ENCODE measurements around the gene SPIN2B.

Gene SPIN2B

GRCh38 chrX:57083143-57083542 lies 38.2 kb downstream of the SPIN2B start:
- ATAC-seq: no peak
- TF ChIP-seq, protein P1, sequence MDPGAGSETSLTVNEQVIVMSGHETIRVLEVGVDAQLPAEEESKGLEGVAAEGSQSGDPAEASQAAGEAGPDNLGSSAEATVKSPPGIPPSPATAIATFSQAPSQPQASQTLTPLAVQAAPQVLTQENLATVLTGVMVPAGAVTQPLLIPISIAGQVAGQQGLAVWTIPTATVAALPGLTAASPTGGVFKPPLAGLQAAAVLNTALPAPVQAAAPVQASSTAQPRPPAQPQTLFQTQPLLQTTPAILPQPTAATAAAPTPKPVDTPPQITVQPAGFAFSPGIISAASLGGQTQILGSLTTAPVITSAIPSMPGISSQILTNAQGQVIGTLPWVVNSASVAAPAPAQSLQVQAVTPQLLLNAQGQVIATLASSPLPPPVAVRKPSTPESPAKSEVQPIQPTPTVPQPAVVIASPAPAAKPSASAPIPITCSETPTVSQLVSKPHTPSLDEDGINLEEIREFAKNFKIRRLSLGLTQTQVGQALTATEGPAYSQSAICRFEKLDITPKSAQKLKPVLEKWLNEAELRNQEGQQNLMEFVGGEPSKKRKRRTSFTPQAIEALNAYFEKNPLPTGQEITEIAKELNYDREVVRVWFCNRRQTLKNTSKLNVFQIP (CRISPR knock-in tag; IDR thresholded peaks at IDR 0.05; ENCODE audit: borderline replicate concordance, low read depth): no peak
- no peak for TF ChIP-seq SNAI2 (CRISPR knock-in tag; IDR thresholded peaks at IDR 0.05)
- no peak for TF ChIP-seq ZFP3 (CRISPR knock-in tag; IDR thresholded peaks at IDR 0.05)

DNA sequence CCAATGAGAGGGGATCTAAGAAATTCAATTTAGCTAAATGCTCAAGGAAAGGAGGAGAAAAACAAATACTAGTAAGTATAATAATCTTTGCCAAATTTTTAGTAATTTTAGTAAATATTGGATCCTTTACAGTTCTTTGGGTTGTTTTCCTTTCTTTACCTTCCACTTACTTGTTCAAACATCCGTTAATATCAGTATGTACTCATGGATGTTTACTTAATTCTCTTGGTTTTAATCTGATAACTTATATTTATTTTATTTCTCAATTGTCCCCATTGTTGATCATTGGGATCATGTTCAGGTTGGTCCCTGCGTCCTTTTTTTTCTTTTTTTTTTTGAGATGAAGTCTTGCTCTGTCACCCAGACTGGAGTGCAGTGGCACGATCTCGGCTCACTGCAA lies 46.9 kb downstream of the SPIN2B start:
- ATAC-seq: no peak

GRCh38 chrX:57070185-57070984 lies 51.0 kb downstream of the SPIN2B start:
- no peak for ATAC-seq
- no peak for TF ChIP-seq ARNTL (CRISPR knock-in tag; IDR thresholded peaks at IDR 0.05; ENCODE audit: borderline replicate concordance, low read depth)
- TF ChIP-seq GLIS3 (CRISPR knock-in tag; IDR thresholded peaks at IDR 0.05): no peak
- TF ChIP-seq TCF4 (CRISPR knock-in tag; IDR thresholded peaks at IDR 0.05; ENCODE audit: borderline replicate concordance): no peak
- TF ChIP-seq BACH2 (CRISPR knock-in tag; IDR thresholded peaks at IDR 0.05; ENCODE audit: borderline replicate concordance): no peak
- no peak for TF ChIP-seq ZNF565 (CRISPR knock-in tag; conservative IDR thresholded peaks at IDR 0.05; ENCODE audit: low read depth)
- TF ChIP-seq ESRRG (CRISPR knock-in tag; IDR thresholded peaks at IDR 0.05): no peak
- no peak for TF ChIP-seq ZNF70 (CRISPR knock-in tag; IDR thresholded peaks at IDR 0.05)
- TF ChIP-seq PATZ1 (CRISPR knock-in tag; IDR thresholded peaks at IDR 0.05; ENCODE audit: borderline replicate concordance): no peak
- TF ChIP-seq, protein P1 (CRISPR knock-in tag; IDR thresholded peaks at IDR 0.05; ENCODE audit: borderline replicate concordance, low read depth): no peak
- no peak for TF ChIP-seq OSR1 (CRISPR knock-in tag; IDR thresholded peaks at IDR 0.05)
- TF ChIP-seq CREB5 (CRISPR knock-in tag; IDR thresholded peaks at IDR 0.05; ENCODE audit: low read depth): no peak
- TF ChIP-seq ZNF8 (CRISPR knock-in tag; IDR thresholded peaks at IDR 0.05): no peak
- TF ChIP-seq ZFP30 (CRISPR knock-in tag; IDR thresholded peaks at IDR 0.05): no peak
- no peak for TF ChIP-seq CSDC2 (CRISPR knock-in tag; IDR thresholded peaks at IDR 0.05)
- no peak for TF ChIP-seq RARB (CRISPR knock-in tag; IDR thresholded peaks at IDR 0.05)
- no peak for TF ChIP-seq SNAI2 (CRISPR knock-in tag; IDR thresholded peaks at IDR 0.05)
- no peak for TF ChIP-seq TSHZ2 (CRISPR knock-in tag; IDR thresholded peaks at IDR 0.05)
- no peak for TF ChIP-seq ISL1 (CRISPR knock-in tag; IDR thresholded peaks at IDR 0.05)
- TF ChIP-seq ZFP3 (CRISPR knock-in tag; IDR thresholded peaks at IDR 0.05): no peak
- no peak for TF ChIP-seq PPARA (CRISPR knock-in tag; IDR thresholded peaks at IDR 0.05; ENCODE audit: borderline replicate concordance)

More for the DNA sequence above, 46.9 kb downstream of the SPIN2B start:
- TF ChIP-seq BACH2 (CRISPR knock-in tag; IDR thresholded peaks at IDR 0.05; ENCODE audit: borderline replicate concordance): no peak
- TF ChIP-seq ISL1 (CRISPR knock-in tag; IDR thresholded peaks at IDR 0.05): no peak
